ENCODE results near the gene SPAM1. TPM values are rescaled to one million over a fixed set of nuclear protein-coding genes. Genes with fewer than 3 reads are reported as not detected.
"Not testable (repeated sequence)": the region's sequence is repeated elsewhere in the genome, so short reads cannot be mapped to it uniquely, and the experiment has no call there.

SPAM1 gene
- total RNA-seq, 2 experiments from 2014 or later: not detected

DNA sequence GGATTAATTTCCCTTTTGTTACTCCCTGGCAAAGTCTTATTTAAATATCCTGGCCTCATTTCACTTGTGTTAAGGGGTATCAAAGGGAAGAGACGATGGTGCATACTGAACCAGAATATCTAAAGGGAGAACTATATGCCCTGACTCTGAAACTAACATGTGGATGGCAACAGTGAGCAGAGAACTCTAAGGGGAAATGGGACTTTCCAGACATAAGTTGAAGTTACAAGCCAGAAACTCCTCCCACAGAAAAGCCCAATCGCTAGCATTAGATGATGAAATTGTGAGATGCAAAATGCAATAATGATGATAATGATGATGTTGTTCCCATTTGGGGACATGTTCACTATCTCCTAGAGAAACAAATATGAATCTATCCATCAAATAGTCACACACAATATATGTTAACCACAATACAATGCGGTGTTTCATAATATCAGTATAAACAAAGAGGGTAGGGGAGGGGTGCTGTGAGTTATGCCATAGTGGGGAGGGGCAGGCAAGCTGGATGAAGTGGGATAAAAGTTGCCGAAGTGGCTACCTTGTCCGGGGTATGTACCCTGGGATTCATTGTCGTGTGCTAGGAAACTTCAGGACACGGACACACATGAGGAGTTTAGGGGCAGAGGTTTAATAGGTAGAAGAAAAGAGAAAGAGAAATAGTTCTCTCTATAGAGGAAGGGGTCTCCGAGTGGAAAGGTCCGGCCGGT is 70.7 kb downstream of the SPAM1 start:
- Mint-ChIP-seq H3K4me3 (no peak overlapping the region), H3K9me3 (ENCODE audit: low read depth) (peaks cover 5% of the 10 kb centered on the region), H3K27me3 (no peaks in the 10 kb centered on the region), H3K27ac (no peak overlapping the region), H3K4me1 (no peaks in the 10 kb centered on the region), H3K36me3 (ENCODE audit: low read depth) (no peaks in the 10 kb centered on the region)
- CTCF ChIA-PET: no interaction called here
- intact Hi-C loops (cut with DNase I, micrococcal nuclease): no loop called here
- ATAC-seq (no peak), DNase-seq (no peak)
- POLR2A ChIA-PET: no interaction called here

DNA sequence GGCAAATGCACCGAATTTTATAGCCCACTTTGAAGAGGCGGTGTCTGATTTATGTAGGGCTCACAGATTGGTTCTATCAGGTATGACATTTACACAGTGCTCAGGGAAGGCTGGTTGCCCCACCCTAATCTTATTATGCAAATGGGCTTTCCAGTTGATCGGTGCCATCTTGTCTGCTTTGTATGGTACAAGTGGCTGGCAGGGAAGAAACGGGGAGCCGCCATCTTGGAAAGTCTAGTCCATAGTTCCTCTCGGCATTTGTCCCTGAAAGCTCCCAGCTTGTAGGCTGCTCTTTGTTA is 71.2 kb downstream of the SPAM1 start:
- Mint-ChIP-seq H3K27me3 (no peaks in the 10 kb centered on the region), H3K27ac (no peak overlapping the region), H3K4me3 (no peak overlapping the region), H3K4me1 (no peaks in the 10 kb centered on the region), H3K36me3 (ENCODE audit: low read depth) (no peaks in the 10 kb centered on the region), H3K9me3 (ENCODE audit: low read depth) (peaks cover 5% of the 10 kb centered on the region)
- ATAC-seq (no peak), DNase-seq (no peak)
- intact Hi-C loops (cut with DNase I, micrococcal nuclease): no loop called here
- CTCF ChIA-PET: no interaction called here
- POLR2A ChIA-PET: no interaction called here

DNA sequence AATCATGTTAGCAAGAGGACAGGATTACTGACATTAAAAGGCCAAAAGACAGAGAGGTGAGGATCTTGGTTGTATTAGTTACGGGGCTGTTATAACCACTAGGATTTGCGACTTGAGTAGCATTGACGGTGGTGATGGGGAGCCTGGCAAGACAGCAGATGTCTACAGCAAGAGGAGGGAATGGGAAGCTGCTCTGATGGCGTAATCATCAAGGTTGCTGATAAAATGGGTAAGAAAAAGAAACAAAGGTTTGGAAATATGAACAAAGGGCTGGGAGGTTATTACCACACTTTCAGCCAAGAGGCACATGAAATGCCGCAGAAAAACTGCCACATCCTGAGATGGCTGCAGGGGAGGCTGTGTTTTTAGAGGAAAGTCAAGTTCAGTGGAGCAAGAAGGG is 73.9 kb downstream of the SPAM1 start:
- ChIA-PET POLR2A (no interaction called here), CTCF (no interaction called here)
- Mint-ChIP-seq H3K36me3 (ENCODE audit: low read depth) (no peaks in the 10 kb centered on the region), H3K27me3 (no peaks in the 10 kb centered on the region), H3K9me3 (ENCODE audit: low read depth) (peaks cover 13% of the 10 kb centered on the region), H3K27ac (no peak overlapping the region), H3K4me1 (no peaks in the 10 kb centered on the region), H3K4me3 (no peak overlapping the region)
- DNase-seq (no peak), ATAC-seq (no peak)
- intact Hi-C loops (cut with DNase I, micrococcal nuclease): no loop called here

DNA sequence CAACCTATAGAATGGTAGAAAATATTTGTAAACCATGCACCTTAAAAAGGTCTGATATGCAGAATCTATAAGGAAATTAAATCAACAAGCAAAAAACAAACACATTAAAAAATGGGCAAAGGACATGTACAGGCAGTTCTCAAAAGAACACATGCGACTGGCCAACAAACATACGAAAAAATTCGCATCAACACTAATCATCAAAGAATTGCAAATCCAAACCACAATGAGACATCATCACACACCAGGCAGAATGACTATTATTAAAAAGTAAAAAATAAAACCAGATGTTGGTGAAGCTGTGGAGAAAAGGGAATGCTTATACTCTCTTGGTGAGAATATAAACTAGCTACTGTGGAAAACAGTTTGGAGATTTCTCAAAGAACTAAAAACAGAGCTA is 74.7 kb downstream of the SPAM1 start:
- ATAC-seq (no peak), DNase-seq (no peak)
- ChIA-PET POLR2A (no interaction called here), CTCF (no interaction called here)
- intact Hi-C loops (cut with DNase I, micrococcal nuclease): no loop called here
- H3K36me3 Mint-ChIP-seq (ENCODE audit: low read depth): no peaks in the 10 kb centered on the region
- H3K27me3 Mint-ChIP-seq: no peaks in the 10 kb centered on the region
- no peak overlapping the region for H3K27ac Mint-ChIP-seq
- peaks cover 13% of the 10 kb centered on the region for H3K9me3 Mint-ChIP-seq (ENCODE audit: low read depth)
- H3K4me3 Mint-ChIP-seq: no peak overlapping the region
- no peaks in the 10 kb centered on the region for H3K4me1 Mint-ChIP-seq

DNA sequence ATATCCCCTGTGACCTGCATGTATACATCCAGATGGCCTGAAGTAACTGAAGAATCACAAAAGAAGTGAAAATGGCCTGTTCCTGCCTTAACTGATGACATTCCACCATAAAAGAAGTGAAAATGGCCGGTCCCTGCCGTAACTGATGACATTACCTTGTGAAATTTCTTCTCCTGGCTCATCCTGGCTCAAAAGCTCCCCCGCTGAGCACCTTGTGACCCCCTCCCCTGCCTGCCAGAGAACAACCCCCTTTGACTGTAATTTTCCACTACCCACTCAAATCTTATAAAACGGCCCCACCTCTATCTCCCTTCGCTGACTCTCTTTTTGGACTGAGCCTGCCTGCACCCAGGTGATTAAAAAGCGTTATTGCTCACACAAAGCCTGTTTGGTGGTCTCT is 83.3 kb downstream of the SPAM1 start:
- CTCF ChIA-PET; ATAC-seq; H3K9me3 Mint-ChIP-seq (ENCODE audit: low read depth); DNase-seq; intact Hi-C loops (cut with DNase I, micrococcal nuclease); H3K36me3 Mint-ChIP-seq (ENCODE audit: low read depth); H3K4me3 Mint-ChIP-seq; H3K4me1 Mint-ChIP-seq; H3K27ac Mint-ChIP-seq; POLR2A ChIA-PET; H3K27me3 Mint-ChIP-seq: not testable (repeated sequence)

DNA sequence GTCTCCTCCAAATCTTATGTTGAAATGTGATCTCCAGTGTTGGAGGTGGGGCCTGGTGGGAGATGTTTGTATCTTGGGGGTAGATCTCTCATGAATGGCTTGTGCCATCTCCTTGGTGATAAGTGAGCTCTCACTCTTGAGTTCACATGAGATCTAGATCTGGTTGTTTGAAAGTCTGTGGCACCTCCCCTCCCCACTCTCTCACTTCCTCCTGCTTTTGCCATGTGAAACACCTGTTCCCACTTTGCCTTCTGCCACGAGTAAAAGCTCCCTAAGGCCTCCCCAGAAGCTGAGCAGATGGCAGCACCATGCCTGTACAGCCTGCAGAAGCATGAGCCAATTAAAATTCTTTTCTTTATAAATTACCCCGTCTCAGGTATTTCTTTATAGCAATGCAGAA is 84.3 kb downstream of the SPAM1 start:
- Mint-ChIP-seq H3K9me3 (ENCODE audit: low read depth) (no peaks in the 10 kb centered on the region), H3K4me3 (no peak overlapping the region), H3K36me3 (ENCODE audit: low read depth) (no peaks in the 10 kb centered on the region), H3K27me3 (peaks cover 5% of the 10 kb centered on the region), H3K4me1 (no peaks in the 10 kb centered on the region), H3K27ac (no peak overlapping the region)
- intact Hi-C loops (cut with DNase I, micrococcal nuclease): no loop called here
- ChIA-PET POLR2A (no interaction called here), CTCF (interaction anchor here (0.9 kb wide), 1 partner anchor 704 kb away, joined by 3 read pairs; no protein-coding TSS in a partner anchor)
- ATAC-seq: no peak
- no peak for DNase-seq

Other genes with a start within 250 kb of the SPAM1 start
- 1 to 10 TPM; 5.5 TPM for gene WASL, start 176.2 kb upstream of the SPAM1 start, total RNA-seq
- under 1 TPM in 1 of 2 experiments, not detected in 1; 0.25 TPM for gene HYAL4, start 80.1 kb upstream of the SPAM1 start, total RNA-seq
- not detected for gene TMEM229A, start 107.8 kb downstream of the SPAM1 start, total RNA-seq

All from activated CD4-positive, alpha-beta T cell treated with anti-CD3 and anti-CD28 coated beads for 36 hours (primary cell).